Activated T-cell treated with anti-CD3 and anti-CD28 coated beads for 48 hours (primary cell): Measurements from ENCODE around the gene SLC5A10.

Source experiments
- DNase-seq: peaks from one replicate; pipeline ENCODE4 v3.0.0-alpha.2; 2020; ENCODE audit warnings: low read depth

The SLC5A10 gene

GRCh38 chr17:19003543-19004420 is 51.8 kb downstream of the SLC5A10 start:
- peak; percentile 42 for DNase-seq

GRCh38 chr17:19004421-19005136 is 52.6 kb downstream of the SLC5A10 start, which contains the start of gene FAM83G:
TSS of gene FAM83G (minus strand) at chr17:19004764. CDS start at chr17:19004041, 723 bp downstream.
- DNase-seq = peak; percentile 88

- DNase-seq = no peak
These were observed 53.3 kb downstream of the SLC5A10 start for GRCh38 chr17:19005137-19005773.

GRCh38 chr17:19005789-19006430 is 53.9 kb downstream of the SLC5A10 start:
- no peak for DNase-seq

GRCh38 chr17:19006698-19007097 is 54.7 kb downstream of the SLC5A10 start:
- DNase-seq = no peak

GRCh38 chr17:19009970-19010369 is 58.0 kb downstream of the SLC5A10 start:
- no peak for DNase-seq

- no peak for DNase-seq
These were observed 59.0 kb downstream of the SLC5A10 start for GRCh38 chr17:19010729-19011505.

GRCh38 chr17:19011581-19011980 is 59.6 kb downstream of the SLC5A10 start:
- DNase-seq = no peak

GRCh38 chr17:19012171-19013080 is 60.5 kb downstream of the SLC5A10 start:
- no peak for DNase-seq

- no peak for DNase-seq
These were observed 61.3 kb downstream of the SLC5A10 start for GRCh38 chr17:19013226-19013625.

- no peak for DNase-seq
These were observed 62.1 kb downstream of the SLC5A10 start for GRCh38 chr17:19013806-19014627.

- no peak for DNase-seq
These were observed 62.8 kb downstream of the SLC5A10 start for GRCh38 chr17:19014628-19015215.

GRCh38 chr17:19015428-19015827 is 63.5 kb downstream of the SLC5A10 start:
- no peak for DNase-seq

- no peak for DNase-seq
These were observed 64.3 kb downstream of the SLC5A10 start for GRCh38 chr17:19016297-19016696.

GRCh38 chr17:19016881-19017280 is 64.9 kb downstream of the SLC5A10 start:
- no peak for DNase-seq

- no peak for DNase-seq
These were observed 65.4 kb downstream of the SLC5A10 start for GRCh38 chr17:19017401-19017800.

- no peak for DNase-seq
These were observed 66.0 kb downstream of the SLC5A10 start for GRCh38 chr17:19017804-19018599.

- no peak for DNase-seq
These were observed 66.6 kb downstream of the SLC5A10 start for GRCh38 chr17:19018600-19018950.
